Smooth muscle cell (in vitro differentiated cells): ENCODE measurements around the gene CDH20. TPM values are rescaled to one million over a fixed set of nuclear protein-coding genes. Genes with fewer than 3 reads are reported as not detected.
A peak's percentile ranks its signal among the peaks of the same experiment; 100 is the strongest.

Experiments
- DNase-seq: peaks from one replicate; lab custom pipeline; 2025; ENCODE audit not compliant: unreplicated experiment; lab: John Stamatoyannopoulos, UW
- H2AFZ ChIP-seq: fragments of 200-600 bp; sonication (generic); 2 replicates; pipeline ENCODE4 v1.6.0; 2016; ENCODE audit warnings: antibody characterized with exemption, low read depth, mild to moderate bottlenecking
- H3F3A ChIP-seq: fragments of 200-600 bp; sonication (generic); 2 replicates; pipeline ENCODE4 v1.6.0; 2017; ENCODE audit warnings: antibody characterized with exemption, low read depth
- H3K27ac ChIP-seq: fragments of 200-600 bp; sonication (generic); 2 replicates; pipeline ENCODE4 v1.5.1; 2016; ENCODE audit warnings: low read depth, mild to moderate bottlenecking
- H3K27me3 ChIP-seq: fragments of 200-600 bp; sonication (generic); 2 replicates; pipeline ENCODE4 v1.6.1; 2016; ENCODE audit warnings: low read depth, mild to moderate bottlenecking
- H3K36me3 ChIP-seq: fragments of 200-600 bp; sonication (generic); 2 replicates; pipeline ENCODE4 v1.5.1; 2016; ENCODE audit warnings: low read depth
- H3K4me1 ChIP-seq: fragments of 200-600 bp; sonication (generic); 2 replicates; pipeline ENCODE4 v1.5.1; 2016; ENCODE audit warnings: low read depth
- H3K4me2 ChIP-seq: fragments of 200-600 bp; sonication (generic); 2 replicates; pipeline ENCODE4 v1.6.0; 2016; ENCODE audit warnings: mild to moderate bottlenecking
- H3K4me3 ChIP-seq: fragments of 200-600 bp; sonication (generic); 2 replicates; pipeline ENCODE4 v1.5.1; 2016; ENCODE audit warnings: mild to moderate bottlenecking
- H3K79me2 ChIP-seq: fragments of 200-600 bp; sonication (generic); 2 replicates; pipeline ENCODE4 v1.6.0; 2016; ENCODE audit warnings: low read depth, mild to moderate bottlenecking
- H3K9ac ChIP-seq: fragments of 200-600 bp; sonication (generic); 2 replicates; pipeline ENCODE4 v1.6.0; 2016; ENCODE audit warnings: low read depth
- H3K9me3 ChIP-seq: fragments of 200-600 bp; sonication (generic); replicated peaks from 2 replicates; pipeline ENCODE4 v1.5.1; 2016; ENCODE audit warnings: low read depth
- H4K20me1 ChIP-seq: fragments of 200-600 bp; sonication (generic); 2 replicates; pipeline ENCODE4 v1.6.0; 2016; ENCODE audit warnings: low read depth
- CTCF ChIP-seq: fragments of 200-600 bp; sonication (generic); IDR thresholded peaks from 2 replicates; pipeline ENCODE4 v1.5.1; 2017; ENCODE audit warnings: borderline replicate concordance, mild to moderate bottlenecking, antibody characterized with exemption; ENCODE audit not compliant: insufficient read depth, poor library complexity, severe bottlenecking
- WGBS: methylation state at CpG from one replicate; pipeline ENCODE4 v1.1.7; 2016; ENCODE audit warnings: low lambda C conversion rate; 5-methylcytosine and 5-hydroxymethylcytosine counted together
- polyA plus RNA-seq: library from polyadenylated mRNA; unstranded; fragments of >200 nt; fragmentation: Nextera tagmentation; extraction: Ambion mirVana; gene quantifications from 2 replicates; pipeline ENCODE4 v1.2.1, GENCODE V29; 2016
- total RNA-seq: library from RNA; depleted of rRNA; stranded (reverse); fragments of >200 nt; gene quantifications from 2 replicates; pipeline ENCODE4 v1.2.3, GENCODE V29; 2014

CDH20 gene
- total and polyA plus RNA-seq, 2 experiments from 2014 or later: 0.10 TPM; not detected in 1

DNA sequence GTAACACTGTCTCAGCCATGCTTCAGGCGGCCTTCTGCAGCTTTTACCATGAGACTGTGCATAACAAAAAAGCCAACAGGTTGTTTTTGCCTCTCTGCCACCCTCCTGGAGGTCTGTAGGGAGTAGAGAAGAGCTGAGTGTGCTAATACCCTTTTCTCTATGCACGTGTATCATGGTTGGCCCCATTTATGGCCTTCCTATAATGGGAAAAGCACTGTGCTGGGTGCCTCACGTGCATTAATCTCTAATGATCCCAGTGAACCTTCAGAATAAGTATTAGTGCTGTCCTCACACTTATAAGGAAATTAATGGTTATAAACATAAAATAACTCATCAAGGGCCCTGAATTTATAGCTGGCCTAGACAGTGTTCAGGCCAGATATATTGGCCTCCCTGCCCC, 164.2 kb downstream of the CDH20 start:
- H3K4me2 ChIP-seq: no peak overlapping the region
- H3F3A ChIP-seq: no peaks in the 10 kb centered on the region
- H3K79me2 ChIP-seq: no peaks in the 10 kb centered on the region
- no peak for TF ChIP-seq CTCF
- H3K4me1 ChIP-seq: no peaks in the 10 kb centered on the region
- H3K9me3 ChIP-seq: no peaks in the 10 kb centered on the region
- no peak overlapping the region for H2AFZ ChIP-seq
- no peaks in the 10 kb centered on the region for H4K20me1 ChIP-seq
- H3K36me3 ChIP-seq: no peaks in the 10 kb centered on the region
- H3K27ac ChIP-seq: no peak overlapping the region
- peaks cover 8% of the 10 kb centered on the region for H3K27me3 ChIP-seq
- no peak overlapping the region for H3K4me3 ChIP-seq
- 75% methylated on average over 3 of the region's 3 CpGs for WGBS
- DNase-seq: no peak
- H3K9ac ChIP-seq: no peak overlapping the region

GRCh38 chr18:61502472-61502871, 169.2 kb downstream of the CDH20 start:
- H3K9ac ChIP-seq: no peak overlapping the region
- H3K4me2 ChIP-seq: no peak overlapping the region
- H3K27me3 ChIP-seq: no peaks in the 10 kb centered on the region
- no peaks in the 10 kb centered on the region for H4K20me1 ChIP-seq
- H3F3A ChIP-seq: no peaks in the 10 kb centered on the region
- H3K36me3 ChIP-seq: no peaks in the 10 kb centered on the region
- no peaks in the 10 kb centered on the region for H3K79me2 ChIP-seq
- no peaks in the 10 kb centered on the region for H3K4me1 ChIP-seq
- 12% methylated on average over 1 of the region's 1 CpG for WGBS
- no peak overlapping the region for H3K27ac ChIP-seq
- no peak overlapping the region for H3K4me3 ChIP-seq
- peak; percentile 66 for TF ChIP-seq CTCF
- no peak overlapping the region for H2AFZ ChIP-seq
- DNase-seq: no peak
- H3K9me3 ChIP-seq: no peaks in the 10 kb centered on the region

GRCh38 chr18:61503688-61504087, 170.5 kb downstream of the CDH20 start:
- no peaks in the 10 kb centered on the region for H3K27me3 ChIP-seq
- no peak overlapping the region for H3K4me2 ChIP-seq
- H3K4me1 ChIP-seq: no peaks in the 10 kb centered on the region
- H3K36me3 ChIP-seq: no peaks in the 10 kb centered on the region
- H3K9ac ChIP-seq: no peak overlapping the region
- H3K4me3 ChIP-seq: no peak overlapping the region
- DNase-seq: no peak
- TF ChIP-seq CTCF: no peak
- WGBS: 60% methylated on average over 3 of the region's 3 CpGs
- H3K79me2 ChIP-seq: no peaks in the 10 kb centered on the region
- H4K20me1 ChIP-seq: no peaks in the 10 kb centered on the region
- H3F3A ChIP-seq: no peaks in the 10 kb centered on the region
- no peak overlapping the region for H2AFZ ChIP-seq
- H3K27ac ChIP-seq: no peak overlapping the region
- no peaks in the 10 kb centered on the region for H3K9me3 ChIP-seq

DNA sequence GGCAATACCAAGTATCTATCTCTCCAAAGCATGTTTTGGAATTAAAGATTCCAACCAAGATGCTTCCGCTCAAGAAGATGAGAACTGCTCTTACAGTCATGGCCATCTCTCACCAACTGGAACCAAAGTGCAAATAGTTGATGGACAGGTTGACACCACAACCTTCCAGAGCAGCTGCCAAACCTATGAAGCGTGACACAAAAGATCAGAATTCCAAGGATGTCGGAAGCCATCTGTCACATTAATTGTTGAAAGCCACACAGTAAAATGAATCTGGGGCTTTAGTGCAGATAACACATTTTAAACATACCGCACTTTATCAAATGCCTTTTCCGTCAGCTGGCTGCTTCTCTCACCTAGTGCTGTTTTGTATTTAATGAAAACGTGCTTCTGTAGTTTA, 195.7 kb downstream of the CDH20 start:
- WGBS: 48% methylated on average over 6 of the region's 6 CpGs
- Histone ChIP-seq H3K4me2 (no peak overlapping the region), H4K20me1 (no peaks in the 10 kb centered on the region), H3K9ac (no peak overlapping the region), H3K4me3 (no peak overlapping the region), H2AFZ (no peak overlapping the region), H3K27me3 (peaks cover 7% of the 10 kb centered on the region), H3K36me3 (no peaks in the 10 kb centered on the region), H3K4me1 (no peaks in the 10 kb centered on the region), H3F3A (no peaks in the 10 kb centered on the region), H3K79me2 (no peaks in the 10 kb centered on the region), H3K27ac (no peak overlapping the region), H3K9me3 (no peaks in the 10 kb centered on the region)
- DNase-seq: no peak
- no peak for TF ChIP-seq CTCF
